GM18867 (cell line): ENCODE data around the gene RFC2.
A peak's percentile ranks its signal among the peaks of the same experiment; 100 is the strongest.
"Not testable (repeated sequence)": the region's sequence is repeated elsewhere in the genome, so short reads cannot be mapped to it uniquely, and the experiment has no call there.

Source experiments
- ATAC-seq: cut with Tn5 transposase; IDR thresholded peaks from one replicate; pipeline ENCODE4 v1.9.1; 2021; ENCODE audit warnings: mild to moderate bottlenecking, moderate library complexity; ENCODE audit not compliant: unreplicated experiment

The RFC2 gene

DNA sequence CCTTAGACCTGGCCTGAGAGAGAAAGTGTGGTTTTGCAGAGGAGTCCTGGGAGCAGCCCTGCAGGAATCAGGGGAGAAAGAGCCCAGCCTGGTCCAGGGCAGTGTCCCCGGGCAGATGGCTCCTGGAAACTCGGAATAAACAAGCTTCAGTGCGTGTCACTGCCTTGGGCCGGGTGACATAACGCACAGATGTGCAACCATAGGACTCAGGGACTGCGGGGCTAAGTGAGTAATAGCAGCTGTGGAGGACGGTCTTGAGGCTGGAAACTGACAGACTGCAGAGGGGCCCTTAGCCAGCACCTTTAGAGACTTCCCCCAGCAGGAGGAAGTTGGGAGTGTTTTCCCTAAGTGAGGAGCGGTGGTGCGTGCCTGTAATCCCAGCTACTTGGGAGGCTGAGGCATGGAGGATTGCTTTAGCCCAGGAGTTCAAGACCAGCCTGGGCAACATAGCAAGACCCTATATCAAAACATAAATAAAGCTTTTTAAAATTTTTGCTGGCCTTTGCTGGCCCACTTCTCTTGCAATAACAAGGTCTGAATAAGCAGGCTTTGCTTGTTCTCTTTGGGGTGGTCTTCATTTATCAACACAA is 29.8 kb upstream of the RFC2 start:
- ATAC-seq = no peak

DNA sequence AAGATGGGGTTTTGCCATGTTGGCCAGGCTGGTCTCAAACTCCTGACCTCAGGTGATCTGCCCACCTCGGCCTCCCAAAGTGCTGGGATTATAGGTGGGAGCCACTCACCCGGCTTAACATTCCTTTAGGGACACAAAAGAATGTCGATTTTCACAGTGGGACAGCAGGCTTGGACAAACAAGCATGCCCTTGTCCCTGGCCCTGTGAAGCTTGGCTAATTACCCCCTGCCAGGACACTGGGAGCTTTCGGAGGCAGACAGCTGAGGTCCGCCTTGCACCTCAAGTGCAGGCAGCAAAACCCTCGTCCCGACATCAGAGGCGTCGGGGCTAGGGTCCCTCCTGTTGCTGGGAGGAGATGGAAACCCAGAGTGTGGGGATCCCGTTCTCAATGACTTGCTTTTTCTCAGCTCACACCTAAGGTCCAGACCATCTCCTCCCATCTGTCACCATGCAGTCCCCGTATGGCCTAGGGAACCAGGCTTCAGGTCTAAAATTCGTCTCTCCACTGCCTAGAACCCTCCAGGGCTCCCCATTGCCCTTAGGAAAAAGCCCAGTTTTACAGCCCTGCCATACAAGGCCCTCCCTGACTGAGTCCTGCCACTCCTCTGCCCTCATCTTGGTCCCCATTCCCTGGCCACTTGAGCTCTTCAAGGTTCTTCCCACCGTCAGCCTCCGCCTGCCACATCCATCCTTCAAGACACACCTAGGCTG is 28.7 kb upstream of the RFC2 start:
- ATAC-seq = no peak

DNA sequence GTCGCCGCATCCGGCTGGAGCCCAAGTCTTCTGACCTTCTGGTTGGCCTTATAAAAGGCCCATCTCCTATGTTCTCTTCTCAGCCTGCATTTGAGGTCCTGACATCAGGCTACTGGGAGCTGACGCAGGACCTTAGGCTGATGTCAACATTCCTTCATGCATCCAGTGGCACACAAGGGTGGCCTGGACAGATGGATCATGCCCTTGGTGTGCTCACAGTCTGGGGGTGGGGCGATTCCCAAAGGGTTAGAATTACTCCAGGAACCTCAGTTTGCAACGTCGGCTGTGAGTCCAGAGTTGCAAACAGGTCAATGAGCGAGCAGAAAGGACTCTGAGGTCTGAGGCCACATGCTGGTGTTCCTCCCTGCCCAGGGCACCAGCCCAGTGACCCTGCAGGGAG is 26.8 kb upstream of the RFC2 start:
- no peak for ATAC-seq

DNA sequence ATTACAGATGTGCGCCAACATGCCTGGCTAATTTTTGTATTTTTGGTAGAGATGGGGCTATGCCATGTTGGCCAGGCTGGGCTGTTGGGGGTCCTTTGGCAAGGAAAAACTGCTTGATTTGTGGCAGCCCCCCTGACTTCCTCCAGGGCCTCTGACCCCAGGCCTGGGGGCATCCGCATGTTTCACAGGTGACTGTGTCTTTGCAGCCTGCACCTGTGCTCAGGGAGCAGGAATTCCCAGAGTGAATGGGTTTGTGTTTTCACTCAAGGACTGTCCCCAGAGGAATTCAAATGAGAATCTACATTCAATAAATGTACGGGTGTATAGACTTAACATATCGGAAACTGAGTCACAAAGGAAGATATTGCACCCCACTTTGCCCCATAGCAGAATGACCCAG is 23.4 kb upstream of the RFC2 start:
- ATAC-seq = no peak

DNA sequence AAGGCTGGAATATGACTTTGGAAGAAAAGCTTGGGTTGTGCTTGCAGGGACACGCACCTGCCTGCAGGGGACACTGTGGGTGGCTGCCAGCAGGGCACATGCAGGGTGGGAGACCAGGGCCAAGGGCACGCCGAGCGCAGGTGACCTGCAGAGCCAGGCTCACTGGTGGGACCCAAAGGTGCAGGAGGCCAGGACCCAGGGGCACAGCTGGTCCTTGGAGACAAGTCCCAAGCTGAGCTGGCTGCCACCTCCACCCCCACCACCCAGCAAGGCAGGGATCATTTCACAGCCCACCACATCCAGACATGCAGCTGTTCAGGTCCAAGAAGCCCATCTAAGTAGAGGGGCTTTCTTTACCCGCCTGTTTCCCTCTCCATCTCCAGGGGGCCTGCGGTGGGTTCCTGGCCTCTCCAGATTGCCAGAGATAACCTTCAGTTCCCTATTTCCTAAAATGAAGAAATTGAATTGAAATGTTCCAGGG is 21.2 kb upstream of the RFC2 start:
- no peak for ATAC-seq

DNA sequence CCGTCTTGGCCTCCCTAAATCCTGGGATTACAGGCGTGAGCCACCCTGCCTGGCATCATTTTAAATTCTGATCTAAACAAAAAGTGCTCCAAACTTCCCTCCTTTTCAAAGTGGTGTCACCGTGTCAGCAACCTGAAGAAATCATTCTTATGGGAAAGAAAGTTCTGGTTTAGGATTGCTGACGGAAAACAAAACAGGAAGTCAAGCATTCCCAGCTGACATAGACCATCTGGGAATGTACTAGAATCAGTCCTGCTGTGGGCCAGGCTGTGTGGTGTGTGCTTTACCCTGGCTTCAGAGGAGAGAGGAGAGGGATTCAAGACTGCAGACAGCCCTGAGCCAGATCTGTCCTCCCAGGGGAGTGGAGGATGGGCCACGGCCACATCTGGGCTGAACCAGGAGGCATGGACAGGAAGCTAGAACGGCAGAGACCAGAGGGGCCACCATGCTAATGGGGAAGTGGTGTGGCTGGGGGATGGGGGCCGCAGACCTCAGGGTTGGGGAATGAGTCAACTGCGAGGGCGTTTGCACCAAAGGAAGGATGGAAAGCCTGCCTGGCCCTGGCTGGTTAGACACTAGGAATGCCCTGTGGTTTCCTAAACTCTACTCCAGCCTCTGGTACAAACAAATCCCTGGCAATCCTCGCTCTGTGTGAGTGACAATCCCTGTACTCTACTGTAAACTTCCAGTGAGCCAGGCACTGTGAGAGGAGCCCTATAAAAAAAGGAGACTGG is 18.3 kb upstream of the RFC2 start:
- peak; percentile 64 for ATAC-seq

DNA sequence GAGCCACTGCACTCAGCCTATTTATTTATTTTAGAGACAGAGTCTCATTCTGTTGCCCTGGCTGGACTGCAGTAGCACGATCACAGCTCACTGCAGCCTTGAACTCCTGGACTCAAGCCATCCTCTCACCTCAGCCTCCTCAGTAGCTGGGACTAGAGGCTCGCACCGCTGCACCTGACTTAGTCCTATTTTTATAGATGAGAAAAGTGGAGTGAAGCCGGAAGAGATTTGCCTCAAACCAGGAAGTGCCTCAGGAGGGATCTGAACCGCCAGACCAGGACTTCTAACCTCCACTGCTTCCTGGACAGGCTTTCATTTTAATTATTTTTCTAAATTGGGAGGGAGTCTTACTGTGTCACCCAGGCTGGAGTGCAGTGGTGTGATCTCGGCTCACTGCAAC is 17.5 kb upstream of the RFC2 start:
- ATAC-seq = no peak

DNA sequence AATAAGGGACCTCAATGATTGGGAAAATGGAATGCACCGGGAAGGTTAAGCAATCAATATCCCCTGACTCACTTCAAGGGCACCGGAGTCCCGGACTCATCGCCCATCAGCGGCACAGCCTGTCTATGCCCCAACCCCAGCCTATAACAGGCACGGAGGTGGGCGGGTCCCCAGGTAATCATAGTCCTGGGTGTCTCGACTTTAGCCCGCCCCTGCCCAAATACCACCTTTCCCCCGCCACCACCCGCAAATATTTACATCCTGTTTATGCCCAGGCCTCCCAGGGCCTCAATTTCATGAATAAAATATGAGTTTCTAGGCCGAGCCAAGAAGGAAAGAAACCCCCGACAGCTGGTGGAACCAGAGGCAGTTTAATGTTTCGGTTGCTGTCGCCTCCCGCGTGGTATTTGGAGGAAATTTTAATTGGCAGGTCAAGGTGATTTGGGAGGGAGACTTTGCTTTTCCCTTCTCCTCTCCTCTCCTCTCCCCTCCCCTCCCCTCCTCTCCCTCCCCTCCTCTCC is 15.6 kb upstream of the RFC2 start:
- no peak for ATAC-seq

DNA sequence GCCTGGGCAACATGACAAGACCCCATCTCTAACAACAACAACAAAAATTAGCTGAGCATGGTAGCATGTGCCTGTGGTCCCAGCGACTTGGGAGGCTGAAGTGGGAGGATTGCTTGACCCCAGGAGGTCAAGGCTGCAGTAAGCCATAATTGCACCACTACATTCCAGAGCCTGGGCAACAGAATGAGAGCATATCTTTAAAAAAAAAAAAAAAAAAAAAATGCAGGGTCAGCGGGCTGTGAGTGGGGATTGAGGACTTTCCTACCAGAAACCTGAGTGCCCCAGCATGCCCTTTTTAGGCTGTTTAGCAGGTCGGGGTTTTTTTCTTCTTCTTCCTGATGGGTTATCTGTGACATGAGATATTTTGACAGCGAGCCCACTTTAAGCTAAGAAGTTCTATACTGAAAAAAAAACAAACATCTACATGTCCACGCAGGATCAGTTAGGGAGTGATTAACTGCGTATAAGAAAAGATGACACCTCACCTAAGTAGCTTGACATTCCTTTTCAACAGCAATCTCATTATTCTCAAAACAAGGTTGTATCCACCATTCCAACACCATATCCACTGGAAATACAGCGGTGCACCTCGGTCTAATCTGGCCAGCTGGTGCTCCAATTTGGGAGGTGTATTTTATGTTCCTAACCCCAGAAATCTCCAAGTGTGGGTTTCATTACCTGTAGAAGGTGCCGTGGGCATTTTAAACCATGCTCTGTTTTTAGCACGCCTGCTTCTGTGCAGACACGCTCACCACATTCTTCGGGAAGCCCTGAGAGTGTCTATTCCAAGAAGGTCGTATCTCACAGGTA is 13.8 kb upstream of the RFC2 start:
- ATAC-seq = no peak

DNA sequence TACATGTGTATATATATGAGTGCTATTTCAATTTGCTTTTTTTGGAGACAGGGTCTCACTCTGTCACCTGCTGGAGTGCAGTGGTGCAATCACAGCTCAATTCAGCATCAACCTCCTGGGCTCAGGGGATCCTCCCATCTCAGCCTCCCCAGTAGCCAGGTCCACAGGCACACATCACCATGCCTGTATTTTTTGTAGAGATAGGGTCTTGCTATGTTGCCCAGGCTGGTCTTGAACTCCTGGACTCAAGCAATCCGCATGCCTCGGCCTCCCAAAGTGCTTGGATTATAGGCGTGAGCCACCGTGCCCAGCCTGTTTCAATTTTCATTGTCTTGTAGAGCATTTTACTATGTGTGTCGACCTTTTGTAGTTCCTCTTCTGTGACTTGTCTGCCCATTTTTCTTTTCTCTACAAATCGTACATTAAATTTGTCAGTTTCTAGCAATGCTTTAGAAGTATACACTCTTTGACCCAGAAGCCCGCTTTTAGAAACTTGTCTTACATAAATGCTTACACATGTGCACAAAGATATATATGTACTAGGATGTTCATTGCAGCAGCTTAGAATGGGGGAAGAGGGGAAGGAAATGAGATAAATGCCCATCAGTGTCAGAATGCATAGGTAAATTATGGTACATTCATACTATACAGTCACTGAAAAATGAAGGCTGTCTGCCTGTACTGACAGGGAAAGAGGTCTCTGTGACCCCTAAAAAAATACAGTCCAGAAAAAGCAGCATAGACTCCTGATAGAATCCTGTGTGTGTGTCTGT is 12.2 kb upstream of the RFC2 start:
- no peak for ATAC-seq

DNA sequence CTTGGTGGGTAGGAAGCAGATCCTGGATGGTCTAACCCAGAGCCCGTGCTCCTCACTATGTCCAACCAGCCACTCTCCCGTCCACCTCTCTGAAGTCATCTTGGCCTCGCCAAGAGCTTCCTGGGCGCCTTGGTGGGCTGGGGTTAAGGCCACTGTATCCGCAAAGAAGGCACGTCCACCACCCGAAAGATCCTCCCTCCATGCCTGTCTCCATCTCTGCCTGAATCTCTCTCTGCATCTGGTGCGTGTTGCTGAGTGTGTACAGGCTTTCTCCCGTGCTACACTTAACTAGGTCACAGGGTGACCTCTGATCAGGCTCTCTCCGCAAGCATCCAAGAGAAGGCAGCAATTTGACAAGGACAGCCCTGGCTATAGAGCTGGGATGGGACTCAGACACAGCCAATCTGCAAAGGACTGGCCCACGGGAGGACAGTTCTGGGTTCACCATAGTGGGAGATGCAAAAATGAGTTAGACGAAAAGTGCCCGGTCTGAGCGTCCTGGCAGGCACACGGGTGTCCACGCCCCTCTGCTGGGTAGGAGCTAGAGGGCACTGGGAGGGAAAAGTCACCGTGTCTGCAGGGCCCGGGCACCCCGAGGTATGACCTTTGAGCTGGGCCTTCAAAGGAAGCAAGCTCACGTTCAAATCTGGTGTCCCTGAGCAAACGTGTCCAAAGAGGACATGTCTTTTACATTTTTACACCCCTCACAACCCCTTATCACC is 9.4 kb upstream of the RFC2 start:
- ATAC-seq = no peak

DNA sequence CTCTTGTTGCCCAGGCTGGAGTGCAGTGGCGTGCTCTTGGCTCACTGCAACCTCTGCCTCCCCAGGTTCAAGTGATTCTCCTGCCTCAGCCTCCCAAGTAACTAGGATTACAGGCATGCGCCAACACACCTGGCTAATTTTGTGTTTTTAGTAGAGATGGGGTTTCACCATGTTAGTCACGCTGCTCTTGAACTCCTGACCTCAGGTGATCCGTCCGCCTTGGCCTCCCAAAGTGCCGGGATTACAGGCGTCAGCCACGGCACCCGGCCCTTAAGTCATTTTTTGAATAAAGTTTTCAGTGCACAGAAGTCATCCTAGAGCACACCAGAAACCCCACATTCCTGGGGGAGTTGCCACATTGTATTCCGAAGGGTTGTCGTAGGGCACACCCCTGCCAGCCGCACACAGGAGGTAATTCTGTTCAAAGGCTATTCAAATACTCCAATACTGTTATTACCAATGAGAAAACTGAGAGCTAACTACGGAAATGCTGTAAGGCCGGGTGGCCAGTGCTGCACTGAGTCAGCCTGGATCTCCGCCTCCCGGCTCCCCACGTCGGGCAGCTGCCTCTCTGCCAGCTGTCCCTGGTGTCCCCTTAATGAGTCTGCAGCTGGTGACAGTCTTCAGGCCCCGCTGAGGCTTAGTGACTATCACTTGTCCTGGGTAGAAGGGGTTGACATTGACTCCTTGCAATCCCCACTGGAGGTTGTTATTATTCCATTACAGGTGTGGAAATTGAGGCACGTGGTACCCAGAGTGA is 8.6 kb upstream of the RFC2 start:
- ATAC-seq = no peak

DNA sequence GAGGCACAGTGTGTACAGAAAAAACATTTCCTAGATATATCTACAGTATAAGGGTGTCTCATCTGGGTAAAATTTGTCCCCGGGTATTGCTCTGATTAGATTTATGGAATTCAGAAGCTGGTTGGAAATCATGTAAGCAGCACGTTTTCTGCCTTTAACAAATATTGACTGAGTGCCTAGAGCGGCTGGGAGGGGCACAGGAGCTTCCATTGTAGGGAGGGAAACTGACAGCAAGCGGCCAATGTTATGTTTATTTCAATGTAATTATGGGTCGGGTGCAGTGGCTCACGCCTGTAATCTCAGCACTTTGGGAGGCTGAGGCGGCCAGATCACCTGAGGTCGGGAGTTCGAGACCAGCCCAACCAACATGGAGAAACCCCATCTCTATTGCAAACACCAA is 4.4 kb upstream of the RFC2 start:
- ATAC-seq = no peak

DNA sequence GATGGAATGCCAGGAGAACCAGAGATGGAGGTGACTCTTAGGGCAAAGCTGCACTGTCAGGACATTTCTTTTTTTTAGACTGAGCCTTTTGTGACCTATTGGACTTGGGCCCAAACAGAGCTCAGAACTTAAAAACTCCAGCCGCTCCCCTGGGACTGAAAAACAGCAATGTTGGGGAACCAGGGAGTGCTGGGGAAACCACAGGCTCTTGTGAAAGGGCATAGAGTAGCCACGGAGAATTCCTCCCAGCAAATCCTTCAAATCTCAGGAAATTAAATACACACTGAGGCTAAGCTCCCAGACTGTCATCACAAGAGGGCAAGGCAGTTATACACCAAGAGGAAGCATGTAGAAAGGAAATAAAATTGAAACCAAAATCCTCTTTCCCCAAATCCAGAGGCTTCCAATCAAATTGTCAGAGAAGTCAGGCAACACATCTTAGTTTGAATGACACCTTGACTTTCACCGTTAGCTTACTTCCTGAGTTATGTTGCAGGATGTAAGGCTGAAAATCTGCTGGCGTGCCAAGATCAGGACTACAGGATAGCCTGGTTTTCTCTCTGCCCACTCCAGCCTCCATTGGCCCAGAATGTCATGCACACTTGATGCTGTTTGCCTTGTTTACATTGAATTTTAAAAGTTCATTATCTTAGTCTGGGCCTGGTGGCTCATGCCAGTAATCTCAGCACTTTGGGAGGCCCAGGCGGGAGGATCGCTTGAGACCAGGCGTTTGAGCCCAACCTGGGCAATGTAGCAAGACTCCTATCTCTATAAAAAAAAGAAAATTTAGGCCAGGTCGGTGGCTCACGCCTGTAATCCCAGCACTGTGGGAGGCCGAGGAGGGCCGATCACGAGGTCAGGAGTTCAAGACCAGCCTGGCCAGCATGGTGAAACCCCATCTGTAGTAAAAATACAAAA is 2.6 kb upstream of the RFC2 start:
- no peak for ATAC-seq

DNA sequence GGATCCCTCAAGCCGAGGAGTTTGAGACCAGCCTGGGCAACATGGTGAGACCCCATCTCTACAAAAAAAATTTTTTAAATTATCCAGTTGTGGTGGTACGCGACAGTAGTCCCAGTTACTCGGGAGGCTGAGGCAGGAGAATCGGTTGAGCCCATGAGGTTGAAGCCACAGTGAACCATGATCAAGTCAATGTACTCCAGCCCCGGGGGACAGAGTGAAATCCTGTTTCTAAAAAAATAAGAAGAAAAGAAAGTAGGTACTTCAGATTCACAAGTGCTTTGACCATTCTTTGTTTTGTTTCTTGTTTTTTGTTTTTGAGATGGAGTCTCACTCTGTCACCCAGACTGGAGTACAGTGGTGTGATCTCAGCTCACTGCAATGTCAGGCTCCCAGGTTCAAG is 1.3 kb upstream of the RFC2 start:
- not testable (repeated sequence) for ATAC-seq

DNA sequence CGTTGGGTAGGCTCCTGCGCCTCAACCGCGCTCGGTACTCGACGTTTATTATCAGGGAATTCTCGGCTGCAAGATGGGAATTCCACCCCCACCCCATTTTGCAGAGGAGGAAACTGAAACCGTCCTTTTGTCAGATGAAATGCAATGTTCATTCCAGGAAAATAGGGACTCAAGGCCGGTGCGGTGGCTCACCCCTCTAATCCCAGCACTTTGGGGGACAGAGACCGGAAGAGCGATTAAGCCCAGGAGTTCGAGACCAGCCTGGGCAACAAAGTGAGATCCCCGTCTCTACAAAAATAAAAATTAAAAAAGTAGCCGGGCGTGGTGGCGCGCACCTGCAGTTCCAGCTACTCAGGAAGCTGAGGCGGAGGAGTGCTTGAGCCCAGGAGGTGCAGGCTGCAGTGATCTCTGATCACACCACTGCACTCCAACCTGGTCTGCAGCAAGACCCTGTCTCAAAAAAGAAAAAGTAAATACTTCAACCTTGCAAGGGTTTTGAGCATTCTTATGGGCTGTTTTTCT is 720 bp upstream of the RFC2 start:
- no peak for ATAC-seq

DNA sequence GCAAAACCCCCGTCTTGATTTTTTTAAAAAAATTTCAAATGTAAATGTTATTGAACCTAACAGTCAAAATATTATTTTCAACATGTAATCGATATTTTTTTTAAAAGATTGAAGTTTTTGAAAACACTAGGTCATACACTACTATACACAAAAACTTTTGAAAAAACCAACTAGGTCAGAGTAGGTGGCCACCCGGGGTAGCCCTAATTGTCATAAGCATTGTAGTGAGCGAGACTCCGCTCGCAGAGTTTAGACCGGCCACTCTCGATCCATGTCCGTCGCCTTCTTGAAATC is 417 bp downstream of the RFC2 start:
- ATAC-seq = no peak

DNA sequence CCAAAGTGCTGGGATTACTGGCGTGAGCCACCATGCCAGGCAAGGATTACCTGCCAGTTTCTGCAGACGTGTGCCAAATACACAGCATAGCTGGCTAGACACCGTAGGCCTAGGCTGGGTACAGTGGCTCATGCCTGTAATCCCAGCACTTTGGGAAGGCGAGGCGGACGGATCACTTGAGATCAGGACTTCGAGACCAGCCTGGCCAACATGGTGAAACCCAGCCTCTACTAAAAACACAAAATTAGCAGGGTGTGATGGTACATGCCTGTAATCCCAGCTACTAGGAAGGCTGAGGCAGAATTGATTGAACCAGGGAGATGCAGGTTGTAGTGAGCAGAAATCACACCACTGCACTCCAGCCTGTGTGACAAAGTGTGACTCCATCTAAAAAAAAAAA is 868 bp downstream of the RFC2 start:
- ATAC-seq = no peak
